ENCODE data around the gene STON1. TPM values are rescaled to one million over a fixed set of nuclear protein-coding genes. Genes with fewer than 3 reads are reported as not detected.

Gene STON1
- total RNA-seq, 1 donor from 2014 or later: 51.7 TPM

DNA sequence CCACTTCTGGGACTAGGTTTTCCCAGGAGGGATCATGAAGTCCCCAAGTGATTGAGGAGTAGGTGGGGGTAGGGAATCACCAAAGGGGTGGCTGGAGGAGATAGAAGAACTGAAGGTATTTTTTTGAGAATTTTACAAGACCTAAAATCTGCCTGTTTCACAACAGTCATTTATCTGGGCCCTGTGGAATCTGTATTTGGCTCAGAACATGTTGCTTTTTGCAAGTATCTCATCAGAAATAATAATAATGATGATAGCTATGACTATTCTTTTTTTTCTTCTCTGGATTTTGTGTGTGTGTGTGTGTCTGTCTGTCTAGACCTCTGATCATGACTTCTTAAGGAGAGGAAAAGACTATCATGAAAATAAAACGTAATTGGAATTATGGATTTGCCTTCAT is 13.9 kb downstream of the STON1 start:
- no peak overlapping the region for H3K9ac ChIP-seq
- H3K27ac ChIP-seq: no peak overlapping the region
- no peak for DNase-seq (ENCODE audit: low spot score)
- Mint-ChIP-seq H3K27ac (no peak overlapping the region), H3K9me3 (no peaks in the 10 kb centered on the region), H3K36me3 (peaks cover 15% of the 10 kb centered on the region), H3K27me3 (ENCODE audit: insufficient read depth, low read depth) (no peaks in the 10 kb centered on the region), H3K4me1 (peaks cover 19% of the 10 kb centered on the region), H3K4me3 (no peak overlapping the region)
- H4K20me1 ChIP-seq (ENCODE audit: low read depth): peaks cover 77% of the 10 kb centered on the region
- peaks cover 78% of the 10 kb centered on the region for H3K79me2 ChIP-seq (ENCODE audit: low read depth)
- TF ChIP-seq EZH2phosphoT487 (IDR thresholded peaks at IDR 0.05) (no peak), EZH2 (IDR thresholded peaks at IDR 0.05) (no peak), CTCF (IDR thresholded peaks at IDR 0.05) (no peak)
- H3K4me2 ChIP-seq: no peak overlapping the region
- H3K9me3 ChIP-seq (ENCODE audit: low read depth): no peaks in the 10 kb centered on the region
- no peaks in the 10 kb centered on the region for H3K36me3 ChIP-seq
- H3K27me3 ChIP-seq: no peaks in the 10 kb centered on the region
- H3K4me1 ChIP-seq: peaks cover 24% of the 10 kb centered on the region
- no peak overlapping the region for H2AFZ ChIP-seq (replicated peaks)
- H3F3A ChIP-seq (ENCODE audit: low read depth): peaks cover 13% of the 10 kb centered on the region
- H3K4me3 ChIP-seq: no peak overlapping the region

- Histone ChIP-seq H4K20me1 (ENCODE audit: low read depth) (peaks cover 75% of the 10 kb centered on the region), H3K4me2 (no peak overlapping the region), H3K79me2 (ENCODE audit: low read depth) (peaks cover 68% of the 10 kb centered on the region), H3F3A (ENCODE audit: low read depth) (peaks cover 13% of the 10 kb centered on the region), H3K9ac (no peak overlapping the region), H3K27ac (no peak overlapping the region), H3K36me3 (no peaks in the 10 kb centered on the region), H2AFZ (replicated peaks) (no peak overlapping the region), H3K4me3 (no peak overlapping the region), H3K4me1 (peaks cover 28% of the 10 kb centered on the region), H3K9me3 (ENCODE audit: low read depth) (no peaks in the 10 kb centered on the region), H3K27me3 (no peaks in the 10 kb centered on the region)
- peak; percentile 26 for DNase-seq (ENCODE audit: low spot score)
- Mint-ChIP-seq H3K4me3 (no peak overlapping the region), H3K36me3 (peaks cover 14% of the 10 kb centered on the region), H3K27me3 (ENCODE audit: insufficient read depth, low read depth) (no peaks in the 10 kb centered on the region), H3K4me1 (peaks cover 21% of the 10 kb centered on the region), H3K9me3 (no peaks in the 10 kb centered on the region), H3K27ac (no peak overlapping the region)
- TF ChIP-seq EZH2phosphoT487 (IDR thresholded peaks at IDR 0.05) (no peak), CTCF (IDR thresholded peaks at IDR 0.05) (peak; percentile 12), EZH2 (IDR thresholded peaks at IDR 0.05) (no peak)
Observed at GRCh38 chr2:48545244-48545643, 15.3 kb downstream of the STON1 start.

DNA sequence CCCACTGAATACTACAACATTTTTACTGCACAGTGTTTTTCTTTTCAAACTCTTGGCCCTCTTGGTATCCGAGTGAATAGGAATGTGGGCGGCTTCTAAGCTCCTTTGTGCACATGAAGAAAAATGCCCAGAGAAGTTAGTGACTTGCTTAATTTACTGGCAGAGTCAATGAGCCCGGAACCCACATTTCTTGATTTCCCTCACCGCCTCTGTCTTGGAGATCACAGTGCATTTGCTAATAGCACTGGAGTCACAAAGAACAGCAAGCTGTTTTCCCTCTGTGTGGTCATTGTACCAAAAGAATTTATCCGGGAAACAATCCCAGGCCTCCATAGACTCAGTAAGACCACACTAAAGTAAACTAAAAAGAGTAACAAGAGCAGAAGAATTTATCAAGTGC is 18.9 kb downstream of the STON1 start:
- Mint-ChIP-seq H3K36me3 (peaks cover 22% of the 10 kb centered on the region), H3K4me3 (no peak overlapping the region), H3K4me1 (peaks cover 21% of the 10 kb centered on the region), H3K27ac (peak overlapping the region; percentile 55), H3K9me3 (peaks cover 12% of the 10 kb centered on the region), H3K27me3 (ENCODE audit: insufficient read depth, low read depth) (peaks cover 3% of the 10 kb centered on the region)
- H3F3A ChIP-seq (ENCODE audit: low read depth): peaks cover 10% of the 10 kb centered on the region
- H3K27ac ChIP-seq: peak overlapping the region; percentile 16
- peak; percentile 24 for DNase-seq (ENCODE audit: low spot score)
- H3K9ac ChIP-seq: no peak overlapping the region
- TF ChIP-seq EZH2 (IDR thresholded peaks at IDR 0.05): no peak
- no peak for TF ChIP-seq CTCF (IDR thresholded peaks at IDR 0.05)
- TF ChIP-seq EZH2phosphoT487 (IDR thresholded peaks at IDR 0.05): no peak
- no peak overlapping the region for H3K4me2 ChIP-seq
- H2AFZ ChIP-seq (replicated peaks): no peak overlapping the region
- peaks cover 24% of the 10 kb centered on the region for H3K4me1 ChIP-seq
- no peaks in the 10 kb centered on the region for H3K27me3 ChIP-seq
- no peak overlapping the region for H3K4me3 ChIP-seq
- H4K20me1 ChIP-seq (ENCODE audit: low read depth): peaks cover 59% of the 10 kb centered on the region
- no peaks in the 10 kb centered on the region for H3K36me3 ChIP-seq
- H3K9me3 ChIP-seq (ENCODE audit: low read depth): no peaks in the 10 kb centered on the region
- H3K79me2 ChIP-seq (ENCODE audit: low read depth): peaks cover 57% of the 10 kb centered on the region
